Measurements from ENCODE around the gene TRMT61B. TPM values are rescaled to one million over a fixed set of nuclear protein-coding genes. Genes with fewer than 3 reads are reported as not detected.

The TRMT61B gene
- total and polyA plus RNA-seq, 2 of the 13 experiments (the other 11 are each of a cell fraction or from before 2014, with no cell fraction given), result 19.7 to 23.5 TPM

GRCh38 chr2:28895189-28895893 lies 25.2 kb upstream of the TRMT61B start (continued):
- no peak for TF ChIP-seq ZNF281 (CRISPR knock-in tag; IDR thresholded peaks at IDR 0.05; ENCODE audit: borderline replicate concordance)
- peak; percentile 77 for TF ChIP-seq ETV5 (CRISPR knock-in tag; IDR thresholded peaks at IDR 0.05; ENCODE audit: borderline replicate concordance)
- no peak for TF ChIP-seq SP5 (CRISPR knock-in tag; IDR thresholded peaks at IDR 0.05; ENCODE audit: borderline replicate concordance, low read depth)
- TF ChIP-seq FOSL2 (CRISPR knock-in tag; IDR thresholded peaks at IDR 0.05), result peak; percentile 15; the same call in 1 of the 2 replicates
- TF ChIP-seq HNF1A (IDR thresholded peaks at IDR 0.05; ENCODE audit: low read depth), result no peak
- no peak for TF ChIP-seq HNF1A (CRISPR knock-in tag; IDR thresholded peaks at IDR 0.05; ENCODE audit: borderline replicate concordance)
- TF ChIP-seq SNAPC5 (CRISPR knock-in tag; IDR thresholded peaks at IDR 0.05; ENCODE audit: borderline replicate concordance), result no peak
- no peak for TF ChIP-seq ZZZ3 (CRISPR knock-in tag; IDR thresholded peaks at IDR 0.05; ENCODE audit: borderline replicate concordance)
- TF ChIP-seq NFKB2 (CRISPR knock-in tag; IDR thresholded peaks at IDR 0.05; ENCODE audit: borderline replicate concordance), result no peak
- TF ChIP-seq ZSCAN9 (CRISPR knock-in tag; IDR thresholded peaks at IDR 0.05; ENCODE audit: borderline replicate concordance), result no peak
- no peak for TF ChIP-seq ZNF644 (CRISPR knock-in tag; IDR thresholded peaks at IDR 0.05; ENCODE audit: low read depth)
- no peak for TF ChIP-seq RBM22 (optimal IDR thresholded peaks at IDR 0.05; ENCODE audit: low read length)
- no peak for TF ChIP-seq ZNF160 (CRISPR knock-in tag; IDR thresholded peaks at IDR 0.05)
- no peak for TF ChIP-seq FOXC1 (CRISPR knock-in tag; IDR thresholded peaks at IDR 0.05; ENCODE audit: borderline replicate concordance)
- TF ChIP-seq ELF1 (CRISPR knock-in tag; IDR thresholded peaks at IDR 0.05), result peak; percentile 40; the same call in 1 of the 2 replicates
- TF ChIP-seq ZNF331 (CRISPR knock-in tag; IDR thresholded peaks at IDR 0.05), result no peak
- no peak for TF ChIP-seq ARNT (IDR thresholded peaks at IDR 0.05)
